ENCODE results near the gene FAM240B.

DNA sequence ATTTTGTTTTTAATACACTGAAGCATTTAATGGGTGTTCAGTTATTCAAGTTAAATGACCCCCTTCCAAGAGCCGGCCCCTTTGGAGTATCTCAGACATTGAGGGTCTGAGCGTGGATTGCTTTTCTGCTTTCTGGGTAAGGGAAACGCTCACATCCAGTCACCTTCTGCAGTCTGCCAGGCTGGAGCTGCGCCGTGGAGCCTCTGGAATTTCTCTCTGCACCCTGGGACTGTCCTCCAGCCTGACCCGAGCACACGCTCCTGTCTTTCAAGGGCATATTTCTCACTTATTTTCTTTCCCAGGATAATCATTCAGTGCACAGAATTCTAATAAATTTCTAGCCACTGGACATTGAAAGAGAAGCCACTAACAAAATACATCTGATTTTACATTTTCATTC is 13.4 kb downstream of the FAM240B start:
- no peak for TF ChIP-seq CTCF (IDR thresholded peaks at IDR 0.05; ENCODE audit: low read depth, low read length)
- no peak for TF ChIP-seq POLR2A (IDR thresholded peaks at IDR 0.05; ENCODE audit: extremely low read depth, insufficient read length)
